ENCODE measurements around the gene SLC19A1. TPM values are rescaled to one million over a fixed set of nuclear protein-coding genes. Genes with fewer than 3 reads are reported as not detected.

Gene SLC19A1
- total RNA-seq (7.2 TPM), polyA plus RNA-seq (ENCODE audit: insufficient read depth, low read depth, low replicate concordance) (5.1 TPM)
- long read RNA-seq, donor 1, partial matches to known transcripts, result 251 of 253 reads
- long read RNA-seq, donor 1, other reads (novel, unspliced or antisense), result 0 of 253 reads
- long read RNA-seq, donor 2, partial matches to known transcripts, result 0 of 1 reads
- long read RNA-seq, donor 2, other reads (novel, unspliced or antisense), result 0 of 1 reads
- long read RNA-seq, donor 3, partial matches to known transcripts, result 7 of 7 reads
- long read RNA-seq, donor 3, other reads (novel, unspliced or antisense), result 0 of 7 reads
- long read RNA-seq, donor 4, partial matches to known transcripts, result 0 of 3 reads
- long read RNA-seq, donor 4, other reads (novel, unspliced or antisense), result 0 of 3 reads
- long read RNA-seq, donor 5, result 0 reads
- long read RNA-seq, donor 6, result 0 reads
- long read RNA-seq, donor 7, partial matches to known transcripts, result 2 of 11 reads
- long read RNA-seq, donor 7, other reads (novel, unspliced or antisense), result 8 of 11 reads
- long read RNA-seq, donor 8, transcript SLC19A1-201 (6 exons, 3,811 nt), result major isoform, 5 of 5 reads
- long read RNA-seq, donor 8, partial matches to known transcripts, result 0 of 5 reads
- long read RNA-seq, donor 8, other reads (novel, unspliced or antisense), result 0 of 5 reads
- long read RNA-seq, donor 9, partial matches to known transcripts, result 98 of 109 reads
- long read RNA-seq, donor 9, other reads (novel, unspliced or antisense), result 10 of 109 reads
- long read RNA-seq, donor 10, partial matches to known transcripts, result 0 of 2 reads
- long read RNA-seq, donor 10, other reads (novel, unspliced or antisense), result 0 of 2 reads

DNA sequence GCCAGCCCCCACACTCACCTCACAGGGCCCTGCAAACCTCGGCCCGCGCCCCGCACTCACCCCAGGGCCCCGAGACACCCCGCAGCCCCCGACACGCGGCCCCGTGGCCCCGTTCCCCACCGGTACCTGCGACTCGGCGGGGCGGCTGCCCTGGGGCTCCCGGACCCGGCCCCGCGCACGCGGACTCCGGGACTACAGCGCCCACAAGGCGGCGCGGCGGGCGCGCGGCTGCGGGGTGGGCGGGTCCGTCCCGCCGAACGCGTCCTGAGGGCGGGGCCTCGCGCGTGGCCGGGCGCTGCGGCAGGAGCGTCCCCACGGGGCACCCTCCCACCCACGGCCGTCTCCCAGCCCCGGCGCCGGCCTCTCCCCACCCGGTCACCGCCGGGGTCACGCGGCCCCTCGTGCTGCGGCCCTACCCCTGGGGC is at the start of gene SLC19A1:
SLC19A1 (minus strand) TSS at position 199 of the 425 bp plus-strand sequence. CDS start 4,481 bp downstream, outside the sequence.
- Histone ChIP-seq H3K27me3 (ENCODE audit: control insufficient read depth, insufficient read depth, low read length) (no peaks in the 10 kb centered on the region), H3K9me3 (ENCODE audit: control insufficient read depth in 2 of 3, insufficient read depth in 1 of 3, low read length in 3 of 3) (no peaks in the 10 kb centered on the region), H3K36me3 (ENCODE audit: control insufficient read depth in 2 of 3, insufficient read depth in 3 of 3, low read length in 3 of 3) (no peaks in the 10 kb centered on the region), H3K4me1 (ENCODE audit: control insufficient read depth in 2 of 3, insufficient read depth in 2 of 3, low read depth in 1 of 3, low read length in 3 of 3) (peaks cover 0 to 7% (median 0%) of the 10 kb centered on the region in 3 donors), H3K27ac (ENCODE audit: low read depth in 2 of 2, low read length in 2 of 2) (no peak within 1 kb of the TSS), H3K4me3 (ENCODE audit: low read length in 3 of 3) (peak within 1 kb of the TSS in 2 of 3 donors; percentile 16 to 29), H3K9ac (ENCODE audit: low read length in 3 of 3) (no peak within 1 kb of the TSS)
- peak; percentile 63 for TF ChIP-seq CTCF (IDR thresholded peaks at IDR 0.05; ENCODE audit: borderline replicate concordance, extremely low read depth, insufficient read depth)
- DNase-seq, result peak in 4 of 5 donors; percentile 55 to 87 (median 78)
- intact Hi-C loops (cut with DNase I), result no loop called here
- no peak for FAIRE-seq

DNA sequence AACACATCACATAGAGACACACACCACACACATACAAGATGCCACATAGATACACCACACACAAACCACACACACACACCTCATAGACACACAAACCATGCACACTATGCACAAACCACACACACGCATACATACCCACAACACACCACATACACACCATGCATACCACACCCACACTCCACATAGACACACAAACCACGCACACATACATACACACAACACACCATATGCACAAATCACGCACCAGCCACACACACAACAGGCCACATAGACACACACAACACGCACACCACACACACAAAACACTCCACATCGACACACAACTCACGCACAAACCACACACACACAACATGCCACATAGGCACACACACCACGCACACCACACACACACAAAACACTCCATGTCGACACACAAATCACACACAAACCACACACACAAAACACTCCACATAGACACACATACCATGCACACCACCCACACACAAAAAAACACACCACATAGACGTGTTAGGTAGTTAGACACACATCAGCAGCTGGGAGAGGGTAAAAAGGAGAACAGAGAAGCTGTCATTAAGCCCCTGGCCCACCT is 49.5 kb upstream of the SLC19A1 start:
- Histone ChIP-seq H3K36me3 (ENCODE audit: control insufficient read depth in 2 of 3, insufficient read depth in 3 of 3, low read length in 3 of 3) (no peaks in the 10 kb centered on the region), H3K9me3 (ENCODE audit: control insufficient read depth in 2 of 3, insufficient read depth in 1 of 3, low read length in 3 of 3) (peaks cover 0 to 4% (median 4%) of the 10 kb centered on the region in 3 donors), H3K4me1 (ENCODE audit: control insufficient read depth in 2 of 3, insufficient read depth in 2 of 3, low read depth in 1 of 3, low read length in 3 of 3) (no peaks in the 10 kb centered on the region), H3K9ac (ENCODE audit: low read length in 3 of 3) (no peak overlapping the region), H3K27me3 (ENCODE audit: control insufficient read depth, insufficient read depth, low read length) (peaks cover 2% of the 10 kb centered on the region), H3K4me3 (ENCODE audit: low read length in 3 of 3) (no peak overlapping the region), H3K27ac (ENCODE audit: low read depth in 2 of 2, low read length in 2 of 2) (no peak overlapping the region)
- intact Hi-C loops (cut with DNase I), result no loop called here
- no peak for TF ChIP-seq CTCF (IDR thresholded peaks at IDR 0.05; ENCODE audit: borderline replicate concordance, extremely low read depth, insufficient read depth)
- FAIRE-seq, result no peak
- no peak for DNase-seq

- FAIRE-seq (no peak), DNase-seq (peak in 3 of 5 donors; percentile 39 to 82 (median 82))
- Histone ChIP-seq H3K36me3 (ENCODE audit: control insufficient read depth in 2 of 3, insufficient read depth in 3 of 3, low read length in 3 of 3) (no peaks in the 10 kb centered on the region), H3K4me1 (ENCODE audit: control insufficient read depth in 2 of 3, insufficient read depth in 2 of 3, low read depth in 1 of 3, low read length in 3 of 3) (no peaks in the 10 kb centered on the region), H3K27me3 (ENCODE audit: control insufficient read depth, insufficient read depth, low read length) (peaks cover 2% of the 10 kb centered on the region), H3K27ac (ENCODE audit: low read depth in 2 of 2, low read length in 2 of 2) (no peak overlapping the region), H3K4me3 (ENCODE audit: low read length in 3 of 3) (no peak overlapping the region), H3K9ac (ENCODE audit: low read length in 3 of 3) (no peak overlapping the region), H3K9me3 (ENCODE audit: control insufficient read depth in 2 of 3, insufficient read depth in 1 of 3, low read length in 3 of 3) (peaks cover 2 to 11% (median 4%) of the 10 kb centered on the region in 3 donors)
- no peak for TF ChIP-seq CTCF (IDR thresholded peaks at IDR 0.05; ENCODE audit: borderline replicate concordance, extremely low read depth, insufficient read depth)
- intact Hi-C loops (cut with DNase I), result no loop called here
Measured at GRCh38 chr21:45590726-45591618, 48.7 kb upstream of the SLC19A1 start.

Measured in kidney (tissue), 22 donors.